ENCODE results near the gene CSPG4. TPM values are rescaled to one million over a fixed set of nuclear protein-coding genes. Genes with fewer than 3 reads are reported as not detected.

The CSPG4 gene
- total and polyA plus RNA-seq, 9 of the 15 experiments (the other 6 are each of a cell fraction or from before 2014, with no cell fraction given) = under 0.01 to 0.07 (median 0.04) TPM; not detected in 5

- TF ChIP-seq, protein P1, sequence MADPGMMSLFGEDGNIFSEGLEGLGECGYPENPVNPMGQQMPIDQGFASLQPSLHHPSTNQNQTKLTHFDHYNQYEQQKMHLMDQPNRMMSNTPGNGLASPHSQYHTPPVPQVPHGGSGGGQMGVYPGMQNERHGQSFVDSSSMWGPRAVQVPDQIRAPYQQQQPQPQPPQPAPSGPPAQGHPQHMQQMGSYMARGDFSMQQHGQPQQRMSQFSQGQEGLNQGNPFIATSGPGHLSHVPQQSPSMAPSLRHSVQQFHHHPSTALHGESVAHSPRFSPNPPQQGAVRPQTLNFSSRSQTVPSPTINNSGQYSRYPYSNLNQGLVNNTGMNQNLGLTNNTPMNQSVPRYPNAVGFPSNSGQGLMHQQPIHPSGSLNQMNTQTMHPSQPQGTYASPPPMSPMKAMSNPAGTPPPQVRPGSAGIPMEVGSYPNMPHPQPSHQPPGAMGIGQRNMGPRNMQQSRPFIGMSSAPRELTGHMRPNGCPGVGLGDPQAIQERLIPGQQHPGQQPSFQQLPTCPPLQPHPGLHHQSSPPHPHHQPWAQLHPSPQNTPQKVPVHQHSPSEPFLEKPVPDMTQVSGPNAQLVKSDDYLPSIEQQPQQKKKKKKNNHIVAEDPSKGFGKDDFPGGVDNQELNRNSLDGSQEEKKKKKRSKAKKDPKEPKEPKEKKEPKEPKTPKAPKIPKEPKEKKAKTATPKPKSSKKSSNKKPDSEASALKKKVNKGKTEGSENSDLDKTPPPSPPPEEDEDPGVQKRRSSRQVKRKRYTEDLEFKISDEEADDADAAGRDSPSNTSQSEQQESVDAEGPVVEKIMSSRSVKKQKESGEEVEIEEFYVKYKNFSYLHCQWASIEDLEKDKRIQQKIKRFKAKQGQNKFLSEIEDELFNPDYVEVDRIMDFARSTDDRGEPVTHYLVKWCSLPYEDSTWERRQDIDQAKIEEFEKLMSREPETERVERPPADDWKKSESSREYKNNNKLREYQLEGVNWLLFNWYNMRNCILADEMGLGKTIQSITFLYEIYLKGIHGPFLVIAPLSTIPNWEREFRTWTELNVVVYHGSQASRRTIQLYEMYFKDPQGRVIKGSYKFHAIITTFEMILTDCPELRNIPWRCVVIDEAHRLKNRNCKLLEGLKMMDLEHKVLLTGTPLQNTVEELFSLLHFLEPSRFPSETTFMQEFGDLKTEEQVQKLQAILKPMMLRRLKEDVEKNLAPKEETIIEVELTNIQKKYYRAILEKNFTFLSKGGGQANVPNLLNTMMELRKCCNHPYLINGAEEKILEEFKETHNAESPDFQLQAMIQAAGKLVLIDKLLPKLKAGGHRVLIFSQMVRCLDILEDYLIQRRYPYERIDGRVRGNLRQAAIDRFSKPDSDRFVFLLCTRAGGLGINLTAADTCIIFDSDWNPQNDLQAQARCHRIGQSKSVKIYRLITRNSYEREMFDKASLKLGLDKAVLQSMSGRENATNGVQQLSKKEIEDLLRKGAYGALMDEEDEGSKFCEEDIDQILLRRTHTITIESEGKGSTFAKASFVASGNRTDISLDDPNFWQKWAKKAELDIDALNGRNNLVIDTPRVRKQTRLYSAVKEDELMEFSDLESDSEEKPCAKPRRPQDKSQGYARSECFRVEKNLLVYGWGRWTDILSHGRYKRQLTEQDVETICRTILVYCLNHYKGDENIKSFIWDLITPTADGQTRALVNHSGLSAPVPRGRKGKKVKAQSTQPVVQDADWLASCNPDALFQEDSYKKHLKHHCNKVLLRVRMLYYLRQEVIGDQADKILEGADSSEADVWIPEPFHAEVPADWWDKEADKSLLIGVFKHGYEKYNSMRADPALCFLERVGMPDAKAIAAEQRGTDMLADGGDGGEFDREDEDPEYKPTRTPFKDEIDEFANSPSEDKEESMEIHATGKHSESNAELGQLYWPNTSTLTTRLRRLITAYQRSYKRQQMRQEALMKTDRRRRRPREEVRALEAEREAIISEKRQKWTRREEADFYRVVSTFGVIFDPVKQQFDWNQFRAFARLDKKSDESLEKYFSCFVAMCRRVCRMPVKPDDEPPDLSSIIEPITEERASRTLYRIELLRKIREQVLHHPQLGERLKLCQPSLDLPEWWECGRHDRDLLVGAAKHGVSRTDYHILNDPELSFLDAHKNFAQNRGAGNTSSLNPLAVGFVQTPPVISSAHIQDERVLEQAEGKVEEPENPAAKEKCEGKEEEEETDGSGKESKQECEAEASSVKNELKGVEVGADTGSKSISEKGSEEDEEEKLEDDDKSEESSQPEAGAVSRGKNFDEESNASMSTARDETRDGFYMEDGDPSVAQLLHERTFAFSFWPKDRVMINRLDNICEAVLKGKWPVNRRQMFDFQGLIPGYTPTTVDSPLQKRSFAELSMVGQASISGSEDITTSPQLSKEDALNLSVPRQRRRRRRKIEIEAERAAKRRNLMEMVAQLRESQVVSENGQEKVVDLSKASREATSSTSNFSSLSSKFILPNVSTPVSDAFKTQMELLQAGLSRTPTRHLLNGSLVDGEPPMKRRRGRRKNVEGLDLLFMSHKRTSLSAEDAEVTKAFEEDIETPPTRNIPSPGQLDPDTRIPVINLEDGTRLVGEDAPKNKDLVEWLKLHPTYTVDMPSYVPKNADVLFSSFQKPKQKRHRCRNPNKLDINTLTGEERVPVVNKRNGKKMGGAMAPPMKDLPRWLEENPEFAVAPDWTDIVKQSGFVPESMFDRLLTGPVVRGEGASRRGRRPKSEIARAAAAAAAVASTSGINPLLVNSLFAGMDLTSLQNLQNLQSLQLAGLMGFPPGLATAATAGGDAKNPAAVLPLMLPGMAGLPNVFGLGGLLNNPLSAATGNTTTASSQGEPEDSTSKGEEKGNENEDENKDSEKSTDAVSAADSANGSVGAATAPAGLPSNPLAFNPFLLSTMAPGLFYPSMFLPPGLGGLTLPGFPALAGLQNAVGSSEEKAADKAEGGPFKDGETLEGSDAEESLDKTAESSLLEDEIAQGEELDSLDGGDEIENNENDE (IDR thresholded peaks at IDR 0.05; ENCODE audit: low read depth, low read length) = no peak
- TF ChIP-seq SUPT5H (IDR thresholded peaks at IDR 0.05) (0 out of 2 replicates have a peak, but pooled peaks have one; percentile 24), MECOM (CRISPR knock-in tag; IDR thresholded peaks at IDR 0.05) (no peak), ZNF507 (tag; conservative IDR thresholded peaks at IDR 0.05) (no peak), KLF13 (tag; IDR thresholded peaks at IDR 0.05; ENCODE audit: borderline replicate concordance, low read depth) (no peak), PML (IDR thresholded peaks at IDR 0.05; ENCODE audit: low read length) (no peak), MYNN (IDR thresholded peaks at IDR 0.05) (no peak), MYNN (CRISPR knock-in tag; IDR thresholded peaks at IDR 0.05) (no peak), CXXC5 (CRISPR knock-in tag; IDR thresholded peaks at IDR 0.05) (peak; percentile 26), FOXK2 (conservative IDR thresholded peaks at IDR 0.05 in 1 of 2, IDR thresholded peaks at IDR 0.05 in 1 of 2; ENCODE audit: low read depth in 2 of 2) (peak; percentile 47 to 81), ZBTB8A (IDR thresholded peaks at IDR 0.05; ENCODE audit: partially characterized antibody) (no peak), MAX (CRISPR knock-in tag; IDR thresholded peaks at IDR 0.05) (0 out of 2 replicates have a peak, but pooled peaks have one; percentile 7), TAF15 (IDR thresholded peaks at IDR 0.05; ENCODE audit: low read depth, low read length) (no peak), CREM (IDR thresholded peaks at IDR 0.05; ENCODE audit: low read depth) (peak; percentile 70; the same call in 1 of the 2 replicates), TARDBP (IDR thresholded peaks at IDR 0.05) (no peak; the same call in 1 of the 2 replicates)
- TF ChIP-seq, protein P2, sequence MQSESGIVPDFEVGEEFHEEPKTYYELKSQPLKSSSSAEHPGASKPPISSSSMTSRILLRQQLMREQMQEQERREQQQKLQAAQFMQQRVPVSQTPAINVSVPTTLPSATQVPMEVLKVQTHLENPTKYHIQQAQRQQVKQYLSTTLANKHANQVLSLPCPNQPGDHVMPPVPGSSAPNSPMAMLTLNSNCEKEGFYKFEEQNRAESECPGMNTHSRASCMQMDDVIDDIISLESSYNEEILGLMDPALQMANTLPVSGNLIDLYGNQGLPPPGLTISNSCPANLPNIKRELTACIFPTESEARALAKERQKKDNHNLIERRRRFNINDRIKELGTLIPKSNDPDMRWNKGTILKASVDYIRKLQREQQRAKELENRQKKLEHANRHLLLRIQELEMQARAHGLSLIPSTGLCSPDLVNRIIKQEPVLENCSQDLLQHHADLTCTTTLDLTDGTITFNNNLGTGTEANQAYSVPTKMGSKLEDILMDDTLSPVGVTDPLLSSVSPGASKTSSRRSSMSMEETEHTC (IDR thresholded peaks at IDR 0.05) = peak; percentile 64; the same call in 1 of the 2 replicates
These were observed 61.5 kb downstream of the CSPG4 start (continued) for GRCh38 chr15:75650908-75651809.
